SH-SY5Y (cell line): ENCODE data around the gene AK6.

ENCODE experiments used
- GATA2 ChIP-seq: IDR thresholded peaks from 2 replicates; pipeline ENCODE4 v1.6.1; 2011; ENCODE audit warnings: mild to moderate bottlenecking, low read depth, low read length
- GATA3 ChIP-seq: IDR thresholded peaks from 2 replicates; pipeline ENCODE4 v1.6.1; 2011; ENCODE audit warnings: low read depth, mild to moderate bottlenecking, low read length, moderate library complexity

DNA sequence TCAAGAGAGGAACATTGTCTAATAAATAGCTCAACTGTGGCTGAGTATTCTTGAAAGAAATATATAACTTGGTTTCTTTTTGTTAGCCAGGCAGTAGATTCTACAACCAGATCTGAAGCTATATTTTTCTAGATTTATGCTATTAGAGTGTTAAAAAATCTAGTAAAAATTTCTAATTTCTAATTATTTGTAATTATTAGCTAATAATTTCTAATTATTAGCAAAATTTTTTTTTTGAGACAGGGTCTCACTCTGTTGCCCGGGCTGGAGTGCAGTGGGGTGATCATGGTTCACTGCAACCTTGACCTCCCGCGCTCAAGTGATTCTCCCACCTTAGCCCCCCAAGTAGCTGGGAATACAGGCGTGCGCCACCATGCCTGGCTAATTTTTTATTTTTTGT is 3.1 kb upstream of the AK6 start:
- no peak for TF ChIP-seq GATA2
- TF ChIP-seq GATA3: no peak
